GM10248 (cell line): ENCODE results near the gene CRIP1.

Experiments
- CTCF ChIA-PET: fragments of 300-600 bp; sonication (Branson Sonifier 250); formaldehyde crosslinking; extraction: SDS; loops from one replicate; lab custom pipeline; 2021; ENCODE audit warnings: antibody characterized with exemption; lab: Yijun Ruan, JAX
- POLR2A ChIA-PET: fragments of 350-650 bp; sonication (Branson Sonifier 250); formaldehyde crosslinking; extraction: SDS; loops from one replicate; lab custom pipeline; 2020; ENCODE audit warnings: antibody characterized with exemption; lab: Yijun Ruan, JAX
- DNase-seq: peaks from one replicate; pipeline ENCODE4 v3.0.0; 2012; ENCODE audit errors: extremely low spot score
- CTCF ChIP-seq: IDR thresholded peaks from 2 replicates; pipeline ENCODE4 v1.5.1; 2012; ENCODE audit warnings: mild to moderate bottlenecking, low read depth; ENCODE audit errors: extremely low read depth, missing control alignments, control extremely low read depth

The CRIP1 gene

GRCh38 chr14:105440554-105440900, 46.2 kb upstream of the CRIP1 start:
- POLR2A ChIA-PET = no interaction called here
- no peak for TF ChIP-seq CTCF
- no peak for DNase-seq
- CTCF ChIA-PET = no interaction called here

DNA sequence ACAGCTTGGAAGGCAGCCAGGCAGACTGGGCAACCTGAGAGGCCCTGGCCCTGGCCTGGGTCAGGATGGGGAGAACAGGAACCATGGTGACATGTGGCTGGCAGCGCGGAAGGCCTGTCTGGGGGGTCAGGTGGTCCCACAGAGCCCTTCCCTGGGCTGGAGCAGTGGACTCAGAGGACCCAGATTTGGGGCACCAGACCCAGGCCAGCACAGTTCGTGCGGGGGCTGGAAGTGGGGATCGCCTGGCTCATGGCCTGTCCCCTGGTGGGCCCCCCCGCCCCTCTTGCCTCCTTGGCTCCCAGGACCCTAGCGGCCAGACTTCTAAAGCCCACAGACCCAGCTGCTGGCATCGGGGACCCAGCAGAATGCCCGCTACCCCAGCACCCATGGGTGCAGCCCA, 45.7 kb upstream of the CRIP1 start:
- DNase-seq = no peak
- CTCF ChIA-PET = no interaction called here
- no peak for TF ChIP-seq CTCF
- POLR2A ChIA-PET = interaction anchor here (0.7 kb wide), 1 partner anchor 1720 kb away, joined by 3 read pairs; no protein-coding TSS in a partner anchor

- ChIA-PET CTCF (interaction anchor here (1.0 to 1.7 kb wide), 3 partner anchors 39 to 976 kb away, joined by 3 to 4 read pairs (median 4); no protein-coding TSS in a partner anchor), POLR2A (no interaction called here)
- no peak for DNase-seq
- TF ChIP-seq CTCF = no peak
Observed at GRCh38 chr14:105442125-105442524, 44.6 kb upstream of the CRIP1 start.

- ChIA-PET CTCF (interaction anchor here (1.2 to 1.7 kb wide), 2 partner anchors 38 to 975 kb away, joined by 3 to 4 read pairs; no protein-coding TSS in a partner anchor), POLR2A (no interaction called here)
- DNase-seq = no peak
- TF ChIP-seq CTCF = no peak
Observed at GRCh38 chr14:105442834-105443233, 43.9 kb upstream of the CRIP1 start.

DNA sequence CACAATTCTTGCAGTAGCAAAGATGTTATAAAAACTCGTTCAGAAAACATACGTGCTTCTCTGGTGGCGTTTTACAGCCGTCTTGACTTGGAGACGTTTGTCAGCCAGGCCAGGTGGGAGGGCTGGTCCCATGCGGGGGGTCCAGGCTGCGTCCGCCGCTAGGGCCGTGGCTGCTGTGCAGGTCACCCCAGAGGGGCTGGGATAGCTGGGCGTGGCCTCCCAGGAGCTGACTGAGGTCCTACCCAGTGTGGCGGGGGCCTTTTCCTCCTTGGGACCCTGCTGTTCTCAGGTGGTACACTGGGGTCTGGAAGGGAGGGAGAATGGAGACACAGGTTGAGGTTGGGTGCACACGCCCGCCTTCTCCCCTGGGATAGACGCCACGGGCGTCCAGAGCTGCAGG, 41.8 kb upstream of the CRIP1 start:
- DNase-seq = no peak
- ChIA-PET POLR2A (no interaction called here), CTCF (no interaction called here)
- TF ChIP-seq CTCF = no peak

DNA sequence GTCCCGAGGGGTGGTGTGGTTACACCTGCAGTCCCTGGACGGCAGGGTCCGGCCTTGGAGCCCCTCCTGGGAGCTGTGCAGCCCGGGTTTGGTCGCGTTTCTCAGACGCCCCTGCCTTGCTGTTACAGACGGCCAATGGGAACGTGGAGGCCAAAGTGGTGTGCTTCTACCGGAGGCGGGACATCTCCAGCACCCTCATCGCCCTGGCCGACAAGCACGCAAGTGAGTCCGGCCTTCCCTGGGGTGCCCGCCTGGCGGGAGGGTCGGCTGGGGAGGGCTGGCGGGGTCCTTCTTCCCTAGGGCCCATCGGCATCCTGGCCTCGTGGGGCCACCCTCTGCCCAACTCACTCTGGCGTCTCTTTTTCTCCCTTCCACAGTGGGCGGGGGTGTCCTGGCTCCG, 41.4 kb upstream of the CRIP1 start:
- CTCF ChIA-PET = no interaction called here
- no peak for TF ChIP-seq CTCF
- no peak for DNase-seq
- POLR2A ChIA-PET = no interaction called here
